T-helper 1 cell treated with Interleukin-12 subunit alpha and Interleukin-12 subunit beta and Interleukin-4 antibody, amounts not matched to agents 30 μg/mL and 1 μg/mL, for 36 hours (primary cell): ENCODE measurements around the gene PLAAT2.

Experiments
- H3K27ac Mint-ChIP-seq: one replicate; pipeline ENCODE4 v1.8.0; 2021; ENCODE audit warnings: mild to moderate bottlenecking, mixed read lengths
- H3K27me3 Mint-ChIP-seq: one replicate; pipeline ENCODE4 v1.8.0; 2021; ENCODE audit warnings: low read depth, mixed read lengths
- H3K36me3 Mint-ChIP-seq: one replicate; pipeline ENCODE4 v1.8.0; 2021; ENCODE audit warnings: low read depth, mixed read lengths
- H3K4me1 Mint-ChIP-seq: one replicate; pipeline ENCODE4 v1.8.0; 2021; ENCODE audit warnings: low read depth, mixed read lengths
- H3K4me3 Mint-ChIP-seq: one replicate; pipeline ENCODE4 v1.8.0; 2021; ENCODE audit warnings: mild to moderate bottlenecking, moderate library complexity, mixed read lengths
- H3K9me3 Mint-ChIP-seq: one replicate; pipeline ENCODE4 v1.8.0; 2021; ENCODE audit warnings: mixed read lengths

The PLAAT2 gene

DNA sequence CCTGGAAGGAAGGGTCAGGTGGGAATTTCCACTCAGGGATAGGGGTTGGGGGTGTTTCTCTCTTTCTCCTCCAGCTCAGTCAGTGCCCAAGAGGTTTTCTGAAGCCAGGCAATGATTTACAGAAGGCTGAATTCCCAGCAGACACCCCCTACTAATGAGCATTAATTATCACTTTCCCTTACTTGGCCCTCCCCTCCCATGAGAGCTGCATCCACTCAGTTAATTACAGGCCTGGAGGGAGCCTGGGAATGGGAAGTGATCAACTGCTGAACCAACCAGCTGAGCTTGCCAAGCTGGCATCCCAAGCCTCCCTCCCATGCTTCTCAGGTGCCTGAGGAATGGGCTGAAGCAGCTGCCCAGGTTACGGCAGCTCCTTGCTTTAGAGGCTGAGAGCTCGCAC lies 56.3 kb downstream of the PLAAT2 start:
- Mint-ChIP-seq H3K27me3 (no peaks in the 10 kb centered on the region), H3K4me1 (peaks cover 9% of the 10 kb centered on the region), H3K4me3 (no peak overlapping the region), H3K9me3 (no peaks in the 10 kb centered on the region), H3K27ac (no peak overlapping the region), H3K36me3 (peaks cover 2% of the 10 kb centered on the region)

- no peak within 1 kb of the TSS for H3K27ac Mint-ChIP-seq
Measured at GRCh38 chr11:63505857-63506528, 57.2 kb downstream of the PLAAT2 start, which contains the start of gene LGALS12. LGALS12 (plus strand) TSS chr11:63506084; CDS start chr11:63506459, 375 bp downstream.

DNA sequence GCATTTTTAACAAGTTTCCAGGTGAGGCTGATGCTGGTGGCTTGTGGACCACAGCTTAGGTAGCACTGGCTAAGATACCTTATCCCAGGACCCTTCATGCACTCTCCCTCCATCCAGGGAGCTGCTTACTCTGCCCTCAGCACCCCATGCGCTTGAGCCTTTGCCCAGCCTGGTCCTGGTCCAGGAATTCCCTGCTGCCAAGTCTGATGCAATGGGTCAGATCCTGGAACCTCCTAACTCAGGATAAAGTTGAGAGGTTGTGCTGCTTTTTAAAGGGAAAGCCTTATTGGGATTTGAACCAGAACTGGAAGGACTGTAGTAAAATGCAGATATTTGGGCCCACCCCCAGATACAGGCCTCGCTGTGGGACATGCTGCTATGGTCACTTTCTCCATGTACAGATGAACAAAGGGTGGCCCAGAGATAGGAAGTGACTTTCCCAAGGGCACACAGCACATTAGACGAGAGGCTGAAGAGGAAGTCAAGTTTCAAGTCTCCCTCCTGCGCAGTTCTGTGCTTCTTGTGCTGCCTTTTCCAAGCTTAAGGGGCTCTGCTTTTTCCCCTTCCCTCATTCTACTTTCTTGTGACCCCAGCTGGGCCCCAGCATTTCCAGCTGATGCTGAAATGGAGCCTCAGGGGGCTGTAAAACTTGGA lies 58.1 kb downstream of the PLAAT2 start:
- Mint-ChIP-seq H3K4me1 (peaks cover 9% of the 10 kb centered on the region), H3K36me3 (peaks cover 4% of the 10 kb centered on the region), H3K4me3 (no peak overlapping the region), H3K27ac (no peak overlapping the region), H3K27me3 (no peaks in the 10 kb centered on the region), H3K9me3 (peaks cover 7% of the 10 kb centered on the region)

More at GRCh38 chr11:63505857-63506528, 57.2 kb downstream of the PLAAT2 start, which contains the start of gene LGALS12:
- H3K4me1 Mint-ChIP-seq: peaks cover 9% of the 10 kb centered on the region
- H3K9me3 Mint-ChIP-seq: no peaks in the 10 kb centered on the region
- peaks cover 2% of the 10 kb centered on the region for H3K36me3 Mint-ChIP-seq
- no peaks in the 10 kb centered on the region for H3K27me3 Mint-ChIP-seq
- no peak within 1 kb of the TSS for H3K4me3 Mint-ChIP-seq

DNA sequence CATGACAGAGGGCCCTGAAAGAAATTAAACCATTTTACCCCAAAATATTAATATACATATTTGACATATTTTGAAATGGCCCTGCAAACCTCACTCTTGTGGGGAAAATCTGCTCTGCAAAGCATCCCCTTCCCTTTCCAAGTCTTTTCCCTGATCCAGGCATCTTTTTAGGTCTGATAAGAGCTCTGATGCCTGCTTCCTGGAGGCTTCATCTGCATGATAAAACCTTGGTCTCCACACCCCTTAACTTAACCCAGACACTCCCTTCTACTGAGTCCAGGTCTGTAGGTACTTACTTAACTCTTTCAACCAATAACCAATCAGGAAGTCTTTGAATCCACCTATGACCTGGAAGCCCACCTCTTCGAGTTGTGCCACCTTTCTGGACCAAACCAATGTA lies 59.1 kb downstream of the PLAAT2 start:
- Mint-ChIP-seq H3K27ac (no peak overlapping the region), H3K36me3 (peaks cover 4% of the 10 kb centered on the region), H3K9me3 (peaks cover 17% of the 10 kb centered on the region), H3K4me1 (peaks cover 9% of the 10 kb centered on the region), H3K4me3 (no peak overlapping the region), H3K27me3 (no peaks in the 10 kb centered on the region)

DNA sequence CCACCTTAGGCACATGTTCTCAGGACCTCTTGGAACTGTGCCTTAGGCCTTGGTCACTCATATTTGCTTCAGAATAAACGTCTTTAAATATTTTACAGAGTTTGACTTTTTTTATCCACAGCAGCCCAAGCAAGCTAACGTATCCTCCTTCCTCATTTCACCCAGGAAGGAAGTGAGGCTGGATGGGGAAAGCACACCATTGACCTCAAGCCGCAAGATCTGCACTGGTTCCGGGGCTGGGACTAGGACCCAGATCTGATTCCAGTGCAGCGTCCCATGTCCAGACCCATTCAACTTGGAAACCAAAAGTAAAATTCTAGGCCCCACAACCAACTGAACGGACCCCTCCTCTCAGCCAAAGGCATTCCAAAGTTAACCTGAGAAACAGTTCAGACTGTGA lies 59.7 kb downstream of the PLAAT2 start:
- Mint-ChIP-seq H3K27me3 (peaks cover 4% of the 10 kb centered on the region), H3K4me3 (no peak overlapping the region), H3K27ac (no peak overlapping the region), H3K4me1 (peaks cover 9% of the 10 kb centered on the region), H3K9me3 (peaks cover 17% of the 10 kb centered on the region), H3K36me3 (peaks cover 4% of the 10 kb centered on the region)
